BE2C (cell line): ENCODE measurements around the gene TOLLIP.

ENCODE experiments used
- DNase-seq: peaks from one replicate; pipeline ENCODE4 v3.0.0-alpha.2; 2020
- H3K27me3 ChIP-seq: fragments of 250-450 bp; sonication (Bioruptor Pico); 2 replicates; pipeline ENCODE4 v1.5.1; 2020; ENCODE audit warnings: mild to moderate bottlenecking
- H3K36me3 ChIP-seq: fragments of 250-450 bp; sonication (Bioruptor Pico); 2 replicates; pipeline ENCODE4 v1.5.1; 2020; ENCODE audit warnings: mild to moderate bottlenecking
- H3K4me1 ChIP-seq: fragments of 250-450 bp; sonication (Bioruptor Pico); 2 replicates; pipeline ENCODE4 v1.5.1; 2020
- H3K4me3 ChIP-seq: 2 replicates; pipeline ENCODE4 v1.5.1; 2011; ENCODE audit warnings: low read depth, low read length
- H3K9me3 ChIP-seq: fragments of 250-450 bp; sonication (Bioruptor Pico); 2 replicates; pipeline ENCODE4 v1.5.1; 2020
- TF ChIP-seq, protein P1 (sequence below): IDR thresholded peaks from 2 replicates; pipeline ENCODE4 v1.5.1; 2012; ENCODE audit warnings: mild to moderate bottlenecking, low read depth, low read length

The TOLLIP gene

DNA sequence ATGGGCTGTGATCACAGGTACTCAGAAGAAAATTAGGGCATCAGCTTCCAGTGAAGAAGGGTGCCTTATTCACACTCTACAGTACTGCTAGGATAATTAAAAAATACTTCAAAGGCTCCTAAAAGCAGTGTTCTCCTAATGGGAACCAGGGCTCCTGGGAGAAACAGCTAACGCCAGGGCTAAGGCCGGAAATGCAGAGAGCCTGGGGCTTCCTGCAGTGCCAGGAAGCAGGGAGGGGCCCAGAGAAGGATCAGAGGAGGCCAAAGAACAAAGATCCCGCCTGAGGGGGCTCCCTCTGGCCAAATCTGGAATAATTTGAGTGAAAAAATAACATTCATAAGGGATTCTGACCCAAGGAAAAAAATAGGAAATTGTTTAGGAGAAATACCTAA is 27.5 kb downstream of the TOLLIP start:
- Histone ChIP-seq H3K36me3 (no peaks in the 10 kb centered on the region), H3K4me3 (no peak overlapping the region), H3K27me3 (no peaks in the 10 kb centered on the region), H3K4me1 (no peaks in the 10 kb centered on the region), H3K9me3 (no peaks in the 10 kb centered on the region)
- no peak for DNase-seq
- TF ChIP-seq, protein P1, sequence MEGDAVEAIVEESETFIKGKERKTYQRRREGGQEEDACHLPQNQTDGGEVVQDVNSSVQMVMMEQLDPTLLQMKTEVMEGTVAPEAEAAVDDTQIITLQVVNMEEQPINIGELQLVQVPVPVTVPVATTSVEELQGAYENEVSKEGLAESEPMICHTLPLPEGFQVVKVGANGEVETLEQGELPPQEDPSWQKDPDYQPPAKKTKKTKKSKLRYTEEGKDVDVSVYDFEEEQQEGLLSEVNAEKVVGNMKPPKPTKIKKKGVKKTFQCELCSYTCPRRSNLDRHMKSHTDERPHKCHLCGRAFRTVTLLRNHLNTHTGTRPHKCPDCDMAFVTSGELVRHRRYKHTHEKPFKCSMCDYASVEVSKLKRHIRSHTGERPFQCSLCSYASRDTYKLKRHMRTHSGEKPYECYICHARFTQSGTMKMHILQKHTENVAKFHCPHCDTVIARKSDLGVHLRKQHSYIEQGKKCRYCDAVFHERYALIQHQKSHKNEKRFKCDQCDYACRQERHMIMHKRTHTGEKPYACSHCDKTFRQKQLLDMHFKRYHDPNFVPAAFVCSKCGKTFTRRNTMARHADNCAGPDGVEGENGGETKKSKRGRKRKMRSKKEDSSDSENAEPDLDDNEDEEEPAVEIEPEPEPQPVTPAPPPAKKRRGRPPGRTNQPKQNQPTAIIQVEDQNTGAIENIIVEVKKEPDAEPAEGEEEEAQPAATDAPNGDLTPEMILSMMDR, result no peak

DNA sequence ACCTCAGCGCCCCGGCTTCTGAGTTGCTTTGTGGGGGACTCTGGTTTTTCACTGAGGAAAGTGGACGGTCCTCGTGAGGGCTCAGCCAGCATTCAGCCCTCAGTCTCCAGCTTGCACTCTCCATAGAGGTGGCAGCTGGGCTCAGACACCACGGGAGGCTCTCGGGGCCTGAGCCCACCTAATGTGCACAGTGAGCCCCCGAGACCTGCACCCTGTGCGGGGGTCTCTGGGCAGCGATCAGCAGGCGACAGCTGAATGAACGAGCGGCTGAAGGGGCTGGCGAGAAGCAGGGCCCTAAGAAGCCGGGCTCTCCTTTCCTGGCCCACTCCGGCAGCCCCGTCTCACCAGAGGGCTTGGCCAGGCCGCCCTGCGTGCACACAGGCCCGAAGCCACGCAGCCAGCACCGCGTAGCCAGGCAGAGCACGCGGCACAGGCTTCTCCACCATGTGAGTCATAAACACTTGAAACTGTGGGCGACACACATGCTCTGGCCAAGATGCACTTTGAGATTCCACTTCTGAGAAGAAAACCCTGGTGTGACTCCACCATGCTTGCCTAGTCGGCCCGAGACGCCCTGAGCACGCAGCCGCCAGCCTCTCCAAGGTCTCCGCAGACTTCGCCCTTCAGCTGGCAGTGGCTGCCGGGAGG is 28.0 kb downstream of the TOLLIP start:
- no peak overlapping the region for H3K4me3 ChIP-seq
- TF ChIP-seq, protein P1, result no peak
- no peaks in the 10 kb centered on the region for H3K27me3 ChIP-seq
- no peaks in the 10 kb centered on the region for H3K4me1 ChIP-seq
- DNase-seq, result no peak
- no peaks in the 10 kb centered on the region for H3K36me3 ChIP-seq
- no peaks in the 10 kb centered on the region for H3K9me3 ChIP-seq

DNA sequence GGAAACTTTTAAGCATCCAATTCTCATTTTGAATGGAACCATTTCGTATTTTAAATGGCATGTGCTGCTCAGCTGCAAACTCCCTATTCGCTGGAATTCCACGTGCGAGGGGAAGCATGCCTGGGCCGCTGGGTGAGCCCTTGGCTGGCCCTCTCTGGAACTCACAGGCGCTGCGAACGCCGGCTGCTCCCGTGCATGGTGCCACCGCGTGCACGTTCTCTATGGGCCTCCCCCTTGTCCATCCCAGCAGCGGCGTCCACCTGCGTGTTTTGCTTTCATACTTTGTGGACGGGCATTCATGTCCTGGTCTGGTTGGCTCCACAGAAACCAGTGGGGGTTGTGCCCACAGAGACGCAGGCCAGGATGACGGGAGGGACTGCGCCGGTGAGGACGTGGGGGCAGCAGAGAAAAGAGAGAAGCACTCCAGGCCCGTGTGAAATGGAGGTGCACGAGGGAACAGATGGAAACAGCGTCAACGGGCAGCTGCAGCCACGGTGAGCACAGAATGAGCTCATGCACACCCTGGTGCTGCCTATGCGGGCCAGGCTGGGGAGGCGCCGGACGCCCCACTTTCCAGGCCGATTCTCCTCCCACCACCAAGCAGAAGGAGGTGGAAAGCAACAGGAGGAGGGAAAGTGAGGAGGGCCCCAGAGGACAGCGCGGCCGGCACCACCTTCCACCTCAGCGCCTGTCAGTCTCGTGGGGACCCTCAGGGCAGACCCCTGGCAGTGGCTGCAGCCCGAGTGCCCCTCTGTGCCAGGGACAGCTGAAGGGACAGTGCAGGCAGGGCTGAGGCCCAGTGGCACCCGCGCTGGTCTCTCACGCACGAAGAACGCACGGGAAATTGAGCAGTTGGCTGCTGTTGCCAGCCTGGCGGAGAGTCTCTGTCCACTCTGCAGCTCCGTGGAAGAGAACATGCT is 29.1 kb downstream of the TOLLIP start:
- Histone ChIP-seq H3K4me1 (no peaks in the 10 kb centered on the region), H3K9me3 (no peaks in the 10 kb centered on the region), H3K36me3 (no peaks in the 10 kb centered on the region), H3K27me3 (no peaks in the 10 kb centered on the region), H3K4me3 (no peak overlapping the region)
- DNase-seq, result no peak
- TF ChIP-seq, protein P1, result no peak

DNA sequence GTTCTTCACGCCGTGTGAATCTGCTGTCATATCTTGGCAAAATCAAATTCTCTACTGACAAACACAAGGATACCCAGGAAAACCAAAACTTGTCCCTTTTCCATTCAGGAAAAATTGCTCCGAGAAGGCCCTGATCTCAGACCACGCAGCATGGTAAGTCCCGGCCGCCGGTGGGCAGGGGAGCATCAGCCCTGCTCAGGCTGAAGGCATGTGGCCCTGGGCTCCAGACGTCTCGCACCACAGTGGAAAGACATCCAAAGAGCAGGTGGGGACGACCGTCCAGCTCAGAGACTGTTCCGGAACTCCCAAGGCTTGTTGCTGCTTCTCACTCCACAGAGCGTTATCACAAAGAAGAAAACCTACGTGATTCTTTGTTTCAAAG is 29.8 kb downstream of the TOLLIP start:
- H3K4me3 ChIP-seq, result no peak overlapping the region
- no peaks in the 10 kb centered on the region for H3K4me1 ChIP-seq
- DNase-seq, result no peak
- no peaks in the 10 kb centered on the region for H3K9me3 ChIP-seq
- TF ChIP-seq, protein P1, result no peak
- H3K27me3 ChIP-seq, result no peaks in the 10 kb centered on the region
- H3K36me3 ChIP-seq, result no peaks in the 10 kb centered on the region

DNA sequence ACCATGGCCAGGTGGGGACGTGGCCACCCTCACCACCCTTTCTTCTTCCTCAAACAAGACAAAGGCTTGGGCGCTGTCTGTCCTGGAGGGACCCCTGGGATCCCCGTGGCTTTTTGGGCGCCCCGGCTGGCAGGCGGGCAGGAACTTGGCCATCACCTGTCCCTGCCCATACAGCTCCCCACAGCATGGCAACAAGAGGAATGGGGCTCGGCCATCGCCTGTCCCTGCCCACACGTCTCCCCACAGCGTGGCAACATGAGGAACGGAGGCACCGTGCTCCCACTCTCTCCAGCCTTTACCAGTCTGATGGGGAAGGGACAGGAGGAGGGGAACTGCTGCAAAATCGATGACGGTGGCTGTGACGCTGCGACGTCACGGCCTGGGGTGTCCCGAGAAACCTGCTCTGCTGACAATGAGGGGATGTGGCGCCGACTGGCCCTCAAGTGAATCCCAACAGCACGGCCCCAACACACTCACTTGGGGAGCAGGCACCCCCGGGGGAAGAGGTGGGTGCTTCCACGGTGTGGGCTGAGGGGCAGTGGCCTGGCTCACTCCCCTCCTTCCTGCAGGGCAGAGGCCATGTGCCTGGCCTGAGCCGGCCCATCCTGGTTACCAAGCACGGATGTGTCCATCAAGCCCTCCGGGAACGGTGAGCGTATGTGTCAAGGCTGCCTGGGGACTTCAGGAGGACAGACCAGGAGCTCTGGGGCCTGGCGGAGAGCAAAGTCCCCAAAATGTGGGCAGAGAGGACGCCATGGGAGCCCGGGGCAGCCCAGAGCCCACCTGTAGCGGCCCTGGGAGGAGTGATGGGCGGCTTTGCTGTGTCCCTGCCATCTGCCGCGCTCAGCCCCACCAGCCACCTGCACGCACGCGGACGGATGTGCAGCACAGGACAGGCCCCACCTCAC is 30.4 kb downstream of the TOLLIP start:
- no peaks in the 10 kb centered on the region for H3K4me1 ChIP-seq
- TF ChIP-seq, protein P1, result no peak
- H3K36me3 ChIP-seq, result no peaks in the 10 kb centered on the region
- DNase-seq, result no peak
- no peaks in the 10 kb centered on the region for H3K27me3 ChIP-seq
- H3K4me3 ChIP-seq, result no peak overlapping the region
- H3K9me3 ChIP-seq, result no peaks in the 10 kb centered on the region
